Pancreas (tissue), 10 donors: Measurements from ENCODE around the gene NEURL3. TPM values are rescaled to one million over a fixed set of nuclear protein-coding genes. Genes with fewer than 3 reads are reported as not detected.

Experiments used
- ATAC-seq, 4 donors: fragments of 200-7000 bp; cut with Tn5 transposase; one replicate each; pipeline versions ENCODE4 v1.8.0 to v1.9.1; 2020; ENCODE audit warnings: mild to moderate bottlenecking in 4 of 4, moderate library complexity in 4 of 4
- DNase-seq, 6 donors: peaks; one replicate each; pipeline ENCODE4 v3.0.0-alpha.2; 2020
- FAIRE-seq: peaks from 2 replicates; lab custom pipeline; 2012; peaks lifted over from hg19 to GRCh38; lab: Jason Lieb, UNC
- H3K27ac ChIP-seq, 4 donors: fragments of 200-600 bp; sonication (generic); 1 replicate in 3 of 4; 2 replicates in 1 of 4; pipeline versions ENCODE4 v1.5.0 to v1.8.0; 2020
- H3K27me3 ChIP-seq, 4 donors: fragments of 200-600 bp; one replicate each; pipeline ENCODE4 v1.8.0; 2021
- H3K36me3 ChIP-seq, 3 donors: fragments of 200-600 bp; sonication (generic) in 1 of 3; one replicate each; pipeline versions ENCODE4 v1.5.0 to v1.8.0; 2020 to 2021
- H3K4me1 ChIP-seq, 3 donors: fragments of 200-600 bp; one replicate each; pipeline ENCODE4 v1.8.0; 2021
- H3K4me3 ChIP-seq, 4 donors: fragments of 200-600 bp; sonication (generic) in 2 of 4; one replicate each; pipeline versions ENCODE4 v1.5.0 to v1.8.0; 2020 to 2021
- H3K9me3 ChIP-seq, 4 donors: fragments of 200-600 bp; one replicate each; pipeline ENCODE4 v1.8.0; 2021
- WGBS, 2 donors: extraction: QIAGEN DNeasy Blood & Tissue Kit; methylation state at CpG; one replicate each; pipeline ENCODE4 v1.1.7; 2013; 5-methylcytosine and 5-hydroxymethylcytosine counted together
- intact Hi-C, 3 donors: fragments of 100-400 bp; cut with DNase I; formaldehyde crosslinking; loops; one replicate each; pipeline versions ENCODE4 v1.11.1 to v1.14.2; 2022
- polyA plus RNA-seq, 2 donors: library from polyadenylated mRNA; stranded (reverse); fragments of 200-250 nt; gene quantifications; one replicate each; pipeline ENCODE4 v1.2.3, GENCODE V29; 2013
- total RNA-seq, 6 donors: library from RNA; stranded (reverse); fragmentation: NEBNext Ultra II Directional in 4 of 6; extraction: Animal tissue kit (Norgen Biotek cat#: 25700) in 4 of 6; gene quantifications; one replicate each; pipeline versions ENCODE4 v1.2.1 to v1.2.4, GENCODE V29; 2021 to 2023
- TF ChIP-seq, protein P1 (sequence below), 4 donors: fragments of 200-600 bp; sonication (generic) in 3 of 4; IDR thresholded peaks; one replicate each; pipeline versions ENCODE4 v1.5.0 to v1.8.0; 2021; ENCODE audit warnings: antibody characterized with exemption in 4 of 4
- donor health status: healthy with polysubstance abuse.
- donor health status: DM: no; HTN: no; CAD: no; lungs with moderate emphysema.
- donor health status: DM: no; HTN: no; CAD: no.
- donor health status: control.
- donor health status: control.
- donor health status: Bipolar disorder and iron deficiency.
- donor health status: DM: yes; HTN: yes; CAD: no.
- donor health status: DM: no; HTN: no; CAD: no.
- donor health status: DM: no; HTN: no; CAD: no.
- donor health status: DM: yes; HTN: yes; CAD: no.

The NEURL3 gene
- total and polyA plus RNA-seq, 8 donors = 8.6 to 73.5 (median 18.6) TPM

DNA sequence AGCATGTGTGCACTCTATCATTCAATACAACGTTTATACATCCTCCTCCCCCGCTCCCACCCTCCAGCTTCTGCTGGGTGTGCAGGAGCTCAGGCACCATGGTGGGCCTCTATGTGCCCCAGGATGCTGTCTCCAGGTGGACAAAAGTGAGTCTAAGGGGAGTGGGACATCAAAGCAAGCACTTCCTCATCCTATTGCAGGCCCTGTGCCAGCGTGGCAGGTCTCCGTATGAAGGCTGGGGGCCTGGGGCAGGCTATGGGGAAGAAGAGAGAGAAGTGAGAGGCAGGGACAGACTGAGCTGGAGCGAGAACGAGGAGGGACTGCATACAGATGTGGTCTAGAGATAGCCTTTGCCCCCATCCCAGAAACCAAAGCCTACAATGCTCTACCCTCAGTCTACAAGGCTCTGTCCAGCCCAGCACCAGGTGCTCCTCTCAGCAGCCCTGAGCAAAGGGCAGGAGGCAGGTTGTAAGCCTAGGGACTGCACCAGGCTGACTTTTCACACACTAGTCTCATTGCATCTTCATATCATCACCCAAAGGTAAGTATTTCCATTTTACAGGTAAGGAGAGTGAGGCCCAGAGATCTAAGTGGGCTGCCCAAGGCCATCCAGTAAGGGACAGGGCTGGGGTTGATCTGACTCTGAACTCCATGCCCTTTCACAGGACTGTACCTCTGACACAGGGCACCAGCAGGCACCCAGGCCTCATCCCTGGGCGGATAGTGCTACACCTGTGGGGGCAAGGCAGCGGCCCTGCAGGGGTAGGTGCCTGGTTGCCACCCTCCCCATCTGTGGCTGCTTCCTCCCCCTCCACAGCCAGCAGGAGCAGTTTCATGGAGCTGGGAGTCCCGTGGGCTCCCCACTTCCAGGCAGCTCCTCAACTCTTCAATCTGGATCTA, 17.4 kb upstream of the NEURL3 start:
- ATAC-seq (no peak), FAIRE-seq (no peak), DNase-seq (no peak)
- no peak overlapping the region for H3K27ac ChIP-seq
- intact Hi-C loops = no loop called here
- 69 to 74% methylated on average over 9 of the region's 9 CpGs for WGBS, 2 donors
- TF ChIP-seq, protein P1, sequence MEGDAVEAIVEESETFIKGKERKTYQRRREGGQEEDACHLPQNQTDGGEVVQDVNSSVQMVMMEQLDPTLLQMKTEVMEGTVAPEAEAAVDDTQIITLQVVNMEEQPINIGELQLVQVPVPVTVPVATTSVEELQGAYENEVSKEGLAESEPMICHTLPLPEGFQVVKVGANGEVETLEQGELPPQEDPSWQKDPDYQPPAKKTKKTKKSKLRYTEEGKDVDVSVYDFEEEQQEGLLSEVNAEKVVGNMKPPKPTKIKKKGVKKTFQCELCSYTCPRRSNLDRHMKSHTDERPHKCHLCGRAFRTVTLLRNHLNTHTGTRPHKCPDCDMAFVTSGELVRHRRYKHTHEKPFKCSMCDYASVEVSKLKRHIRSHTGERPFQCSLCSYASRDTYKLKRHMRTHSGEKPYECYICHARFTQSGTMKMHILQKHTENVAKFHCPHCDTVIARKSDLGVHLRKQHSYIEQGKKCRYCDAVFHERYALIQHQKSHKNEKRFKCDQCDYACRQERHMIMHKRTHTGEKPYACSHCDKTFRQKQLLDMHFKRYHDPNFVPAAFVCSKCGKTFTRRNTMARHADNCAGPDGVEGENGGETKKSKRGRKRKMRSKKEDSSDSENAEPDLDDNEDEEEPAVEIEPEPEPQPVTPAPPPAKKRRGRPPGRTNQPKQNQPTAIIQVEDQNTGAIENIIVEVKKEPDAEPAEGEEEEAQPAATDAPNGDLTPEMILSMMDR (IDR thresholded peaks at IDR 0.05) = no peak
- H3K9me3 ChIP-seq = no peaks in the 10 kb centered on the region
- H3K36me3 ChIP-seq = no peaks in the 10 kb centered on the region
- H3K27me3 ChIP-seq = no peaks in the 10 kb centered on the region
- H3K4me1 ChIP-seq = no peaks in the 10 kb centered on the region
- H3K4me3 ChIP-seq = no peak overlapping the region

DNA sequence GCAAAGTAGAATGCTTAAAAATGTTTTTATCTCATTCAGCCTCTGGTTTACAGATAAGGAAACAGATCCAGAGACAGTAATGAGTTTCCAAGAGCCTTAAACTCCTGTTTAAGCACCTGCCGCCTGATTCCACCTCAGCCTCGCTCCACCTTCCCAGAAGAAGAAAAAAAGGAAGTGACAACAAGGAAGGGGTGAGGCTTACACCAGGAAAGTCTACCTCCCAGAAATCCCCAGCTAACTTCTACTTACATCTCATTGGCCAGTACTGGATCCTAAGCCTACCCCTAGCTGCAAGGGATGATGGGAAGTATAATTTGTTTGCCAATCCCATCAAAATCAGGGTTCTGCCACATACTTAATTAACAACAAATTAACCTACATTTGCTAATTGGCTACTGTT, 16.1 kb upstream of the NEURL3 start:
- Histone ChIP-seq H3K4me1 (no peaks in the 10 kb centered on the region), H3K36me3 (no peaks in the 10 kb centered on the region), H3K9me3 (no peaks in the 10 kb centered on the region), H3K27me3 (no peaks in the 10 kb centered on the region), H3K4me3 (no peak overlapping the region), H3K27ac (no peak overlapping the region)
- intact Hi-C loops = no loop called here
- DNase-seq (no peak), FAIRE-seq (no peak), ATAC-seq (no peak)
- TF ChIP-seq, protein P1 (IDR thresholded peaks at IDR 0.05) = no peak
- 80 to 84% methylated on average over 2 of the region's 2 CpGs for WGBS, 2 donors

DNA sequence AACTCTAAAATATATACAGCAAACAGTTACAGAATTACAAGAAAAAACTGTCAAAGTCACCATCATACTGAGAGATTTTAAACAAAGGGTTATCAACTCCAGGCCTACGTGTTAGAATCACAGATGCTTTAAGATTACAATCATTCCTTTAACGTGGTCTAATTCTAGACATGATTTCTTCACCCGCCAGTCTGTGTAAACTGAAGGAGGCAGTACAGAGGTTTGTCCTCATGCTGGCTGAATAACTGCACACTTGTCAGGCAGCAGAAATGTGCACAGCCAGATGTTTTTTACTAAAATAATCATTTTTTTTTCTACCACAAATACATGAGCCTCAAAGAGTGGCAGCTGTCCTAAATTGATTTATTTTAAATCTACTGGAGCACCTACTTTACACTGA, 15.5 kb upstream of the NEURL3 start:
- Histone ChIP-seq H3K27me3 (no peaks in the 10 kb centered on the region), H3K4me1 (no peaks in the 10 kb centered on the region), H3K36me3 (no peaks in the 10 kb centered on the region), H3K9me3 (no peaks in the 10 kb centered on the region), H3K27ac (no peak overlapping the region), H3K4me3 (no peak overlapping the region)
- no peak for DNase-seq
- FAIRE-seq = no peak
- WGBS, 2 donors = 71 to 74% methylated on average over 3 of the region's 3 CpGs
- intact Hi-C loops = no loop called here
- TF ChIP-seq, protein P1 (IDR thresholded peaks at IDR 0.05) = no peak
- ATAC-seq = no peak

DNA sequence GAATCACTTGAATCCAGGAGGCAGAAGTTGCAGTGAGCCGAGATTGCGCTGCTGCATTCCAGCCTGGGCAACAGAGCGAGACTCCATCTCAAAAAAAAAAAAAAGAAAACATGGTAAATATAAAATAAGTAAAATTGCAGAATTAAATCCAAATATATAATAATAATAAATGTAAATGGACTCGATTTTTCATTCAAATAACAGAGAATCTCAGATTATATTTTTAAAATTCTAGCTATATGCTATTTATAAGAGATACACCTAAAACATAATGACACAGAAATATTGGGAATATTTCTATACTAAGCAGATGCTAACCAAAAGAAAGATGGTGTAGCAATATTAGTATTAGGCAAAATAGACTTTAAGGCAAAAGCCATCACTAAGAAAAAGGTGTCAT, 15.1 kb upstream of the NEURL3 start:
- Histone ChIP-seq H3K27me3 (no peaks in the 10 kb centered on the region), H3K27ac (no peak overlapping the region), H3K4me1 (no peaks in the 10 kb centered on the region), H3K9me3 (no peaks in the 10 kb centered on the region), H3K4me3 (no peak overlapping the region), H3K36me3 (no peaks in the 10 kb centered on the region)
- 83 to 87% methylated on average over 4 of the region's 4 CpGs for WGBS, 2 donors
- no peak for ATAC-seq
- TF ChIP-seq, protein P1 (IDR thresholded peaks at IDR 0.05) = no peak
- DNase-seq = no peak
- intact Hi-C loops = no loop called here
- no peak for FAIRE-seq

DNA sequence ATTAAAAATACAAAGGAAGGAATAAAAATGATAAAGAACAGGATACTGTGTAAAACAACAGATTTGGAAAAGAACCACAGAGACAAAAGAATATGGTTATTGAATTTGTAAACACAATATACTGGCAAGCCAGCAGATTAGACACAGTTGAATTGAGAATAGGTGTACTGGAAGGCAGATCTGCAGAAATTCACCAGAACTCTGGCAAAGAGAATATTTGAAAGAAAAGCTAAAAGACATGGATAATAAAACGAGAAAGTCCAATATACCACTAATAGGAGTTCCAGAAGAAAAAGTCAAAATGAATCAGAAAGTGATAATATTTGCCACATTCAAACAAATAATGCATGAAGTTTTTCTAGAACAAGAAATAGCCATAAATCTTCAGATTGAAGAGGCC, 11.9 kb upstream of the NEURL3 start:
- H3K4me1 ChIP-seq = no peaks in the 10 kb centered on the region
- no peak for DNase-seq
- no peak overlapping the region for H3K27ac ChIP-seq
- H3K36me3 ChIP-seq = no peaks in the 10 kb centered on the region
- 56 to 80% methylated on average over 1 of the region's 1 CpG for WGBS, 2 donors
- no peaks in the 10 kb centered on the region for H3K27me3 ChIP-seq
- TF ChIP-seq, protein P1 (IDR thresholded peaks at IDR 0.05) = no peak
- ATAC-seq = no peak
- H3K4me3 ChIP-seq = no peak overlapping the region
- no peak for FAIRE-seq
- no peaks in the 10 kb centered on the region for H3K9me3 ChIP-seq
- intact Hi-C loops = no loop called here
